HG02571 (cell line): ENCODE measurements around the gene HPS3.

Experiments used
- ATAC-seq: cut with Tn5 transposase; IDR thresholded peaks from one replicate; pipeline ENCODE4 v1.9.1; 2021; ENCODE audit warnings: mild to moderate bottlenecking, moderate library complexity; ENCODE audit not compliant: unreplicated experiment

HPS3 gene

DNA sequence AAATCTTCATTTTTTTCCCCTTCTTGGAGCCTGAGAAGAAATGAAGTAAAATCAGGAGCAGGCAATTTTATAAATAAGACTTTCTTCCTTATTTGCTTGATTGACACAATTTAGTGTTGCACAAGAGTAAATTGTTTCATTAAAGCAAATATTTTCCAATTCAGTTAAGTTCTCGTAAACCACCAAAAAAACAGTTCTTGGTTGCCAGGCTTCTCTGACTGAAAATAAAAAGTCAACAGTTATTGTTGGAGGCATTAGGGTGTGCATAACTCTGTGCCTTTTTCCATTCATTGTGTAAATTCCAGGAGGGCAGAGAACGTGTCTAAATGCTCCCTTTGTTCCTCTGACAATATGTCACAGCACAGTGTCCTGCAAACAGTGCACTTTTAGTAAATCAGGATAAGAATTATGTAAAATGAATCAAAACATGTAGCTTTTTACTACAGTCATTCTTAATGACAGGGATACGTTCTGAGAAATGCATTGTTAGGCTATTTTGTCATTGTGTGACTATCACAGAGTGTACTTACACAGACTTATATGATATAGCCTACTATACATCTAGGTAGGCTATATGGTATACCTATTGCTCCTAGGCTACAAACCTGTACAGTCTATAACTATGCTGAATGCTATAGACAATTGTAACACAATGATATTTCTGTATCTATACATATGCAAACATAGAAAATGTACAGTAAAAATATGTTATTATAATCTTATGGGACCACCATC lies 92.5 kb downstream of the HPS3 start, which contains the start of gene CP:
TSS of gene CP (minus strand) at position 47 of the 735 bp plus-strand sequence. CDS start at position 10, 37 bp downstream.
- no peak for ATAC-seq
